ENCODE measurements around the gene TBL1X. TPM values are rescaled to one million over a fixed set of nuclear protein-coding genes. Genes with fewer than 3 reads are reported as not detected.

The TBL1X gene
- total and polyA plus RNA-seq, 2 of the 8 experiments (the other 6 are each of a cell fraction or from before 2014, with no cell fraction given): 13.3 to 25.6 TPM

DNA sequence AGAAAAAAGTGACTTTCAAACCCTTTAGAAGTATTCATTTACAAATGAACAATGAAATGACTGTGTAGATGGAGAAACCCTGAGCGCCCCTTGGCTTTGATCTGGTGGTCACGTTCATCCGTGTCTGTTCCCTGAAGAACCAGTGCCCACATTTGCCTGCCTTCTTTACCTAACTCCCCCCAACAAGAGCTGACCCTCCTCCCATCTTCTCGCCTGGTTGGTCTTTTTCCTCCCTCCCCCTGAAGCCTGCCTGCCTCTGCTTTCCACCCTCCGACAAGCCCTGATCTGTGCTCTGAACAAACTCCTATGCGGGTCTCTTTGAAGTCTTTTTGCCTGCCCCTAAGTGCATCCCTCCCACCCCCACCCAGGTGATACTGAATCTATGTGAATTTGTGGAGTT lies 18.5 kb downstream of the TBL1X start:
- peaks cover 0 to 38% of the 10 kb centered on the region in 2 experiments; a peak in 2 of 4 replicates for H3K79me2 ChIP-seq (ENCODE audit: control insufficient read depth in 1 of 2, insufficient read depth in 2 of 2, low read length in 2 of 2)
- H3K9me3 ChIP-seq (ENCODE audit: insufficient read depth in 2 of 2, low read depth in 1 of 2, low read length in 1 of 2): no peaks in the 10 kb centered on the region
- no peak for FAIRE-seq
- TF ChIP-seq CREB1 (IDR thresholded peaks at IDR 0.05) (no peak), POLR2AphosphoS5 (IDR thresholded peaks at IDR 0.05; ENCODE audit: low read depth, low read length) (no peak)
- TF ChIP-seq, protein P1, sequence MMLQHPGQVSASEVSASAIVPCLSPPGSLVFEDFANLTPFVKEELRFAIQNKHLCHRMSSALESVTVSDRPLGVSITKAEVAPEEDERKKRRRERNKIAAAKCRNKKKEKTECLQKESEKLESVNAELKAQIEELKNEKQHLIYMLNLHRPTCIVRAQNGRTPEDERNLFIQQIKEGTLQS (IDR thresholded peaks at IDR 0.05; ENCODE audit: insufficient read depth, low read depth, low read length): no peak
- 80% methylated on average over 5 of the region's 6 CpGs; no CpG with 5 or more reads in 1 of the 2 experiments for whole genome bisulfite sequencing, 2 experiments (ENCODE audit: extremely low coverage in 1 of 2, insufficient coverage in 1 of 2, insufficient read length in 1 of 2, insufficient replicate concordance in 2 of 2, low coverage in 1 of 2, low lambda C conversion rate in 2 of 2, missing lambda C conversion rate in 1 of 2)
- no peak overlapping the region for H4K5ac ChIP-seq (ENCODE audit: insufficient read length, low read depth, low read length)
- H2AK5ac ChIP-seq (ENCODE audit: low read depth, low read length): no peak overlapping the region
- H3K27ac ChIP-seq (ENCODE audit: low read depth, low read length): no peak overlapping the region
- H2BK15ac ChIP-seq (ENCODE audit: low read length): no peak overlapping the region
- no peak overlapping the region for H3K4me2 ChIP-seq (ENCODE audit: insufficient read depth in 1 of 2, low read depth in 2 of 2, low read length in 2 of 2)
- no peak overlapping the region for H4K91ac ChIP-seq (replicated peaks; ENCODE audit: insufficient read length, low read length)
- no peak overlapping the region for H2AFZ ChIP-seq (ENCODE audit: low read length)
- H3K9ac ChIP-seq (replicated peaks in 1 of 4; ENCODE audit: extremely low read depth in 1 of 4, low read depth in 3 of 4, low read length in 3 of 4): no peak overlapping the region
- H4K20me1 ChIP-seq (replicated peaks in 1 of 2; ENCODE audit: control insufficient read depth in 1 of 2, insufficient read depth in 2 of 2, low read length in 2 of 2): peaks cover 0 to 1% of the 10 kb centered on the region in 2 experiments
- H2BK5ac ChIP-seq (ENCODE audit: low read depth, low read length): no peak overlapping the region
- no peak overlapping the region for H4K8ac ChIP-seq (ENCODE audit: extremely low read depth, insufficient read depth, low read length)
- H3K4ac ChIP-seq (replicated peaks; ENCODE audit: insufficient read length, low read depth, low read length): no peak overlapping the region
- CTCF ChIA-PET (ENCODE audit: partially characterized antibody): interaction anchor here (0.6 to 1.5 kb wide), 2 partner anchors 11 to 18 kb away, joined by 4 read pairs; no protein-coding TSS in a partner anchor
- no peaks in the 10 kb centered on the region for H3K23me2 ChIP-seq (ENCODE audit: low read depth, low read length)
- no peak overlapping the region for H2BK12ac ChIP-seq (ENCODE audit: low read depth, low read length)
- no peak overlapping the region for H2BK120ac ChIP-seq (replicated peaks; ENCODE audit: low read depth, low read length)
- H3K4me3 ChIP-seq (ENCODE audit: extremely low read depth in 1 of 4, insufficient read depth in 2 of 4, low read depth in 3 of 4, low read length in 4 of 4): no peak overlapping the region
- POLR2A ChIA-PET (ENCODE audit: partially characterized antibody): interaction anchor here (1.1 kb wide), 1 partner anchor 9 kb away, joined by 3 read pairs; no protein-coding TSS in a partner anchor
- DNase-seq (ENCODE audit: low read depth in 1 of 2, low spot score in 2 of 2): no peak
- no peak overlapping the region for H3K56ac ChIP-seq (replicated peaks; ENCODE audit: insufficient read length, low read depth, low read length)
- H3K23ac ChIP-seq (ENCODE audit: insufficient read length): no peak overlapping the region
- no peak overlapping the region for H3K18ac ChIP-seq (ENCODE audit: extremely low read depth, low read length)
- H3K79me1 ChIP-seq (ENCODE audit: low read depth, low read length): no peaks in the 10 kb centered on the region
- H2BK20ac ChIP-seq (ENCODE audit: low read length): no peak overlapping the region
- H3K14ac ChIP-seq (ENCODE audit: insufficient read length): no peak overlapping the region
- no peaks in the 10 kb centered on the region; a peak in 1 of 7 replicates for H3K4me1 ChIP-seq (replicated peaks in 1 of 4; ENCODE audit: control insufficient read depth in 3 of 4, insufficient read depth in 4 of 4, low read length in 3 of 4)
- H3K27me3 ChIP-seq (replicated peaks in 1 of 4; ENCODE audit: control insufficient read depth in 3 of 4, extremely low read depth in 1 of 4, insufficient read depth in 3 of 4, low read length in 3 of 4): no peaks in the 10 kb centered on the region
- H3K36me3 ChIP-seq (ENCODE audit: control insufficient read depth in 2 of 4, insufficient read depth in 4 of 4, low read length in 3 of 4): no peaks in the 10 kb centered on the region

All from H1 (cell line).